H1 (cell line): ENCODE data around the gene TUBB4B. TPM values are rescaled to one million over a fixed set of nuclear protein-coding genes. Genes with fewer than 3 reads are reported as not detected.

Experiments used
- CTCF ChIA-PET: fragments of 300-600 bp; sonication (Branson Sonifier 250); formaldehyde crosslinking; loops from one replicate; lab custom pipeline; 2021; ENCODE audit not compliant: partially characterized antibody; lab: Charles Lee
- POLR2A ChIA-PET: fragments of 300-600 bp; sonication (Branson Sonifier 250); formaldehyde crosslinking; loops from one replicate; lab custom pipeline; 2021; ENCODE audit warnings: inconsistent platforms; ENCODE audit not compliant: partially characterized antibody; lab: Charles Lee
- DNase-seq, 2 experiments: peaks; one replicate each; pipeline versions ENCODE4 v3.0.0 to v3.0.0-alpha.2; 2010 to 2022; ENCODE audit warnings: low spot score in 2 of 2, low read depth in 1 of 2, mixed read lengths in 1 of 2
- FAIRE-seq: peaks from 2 replicates; lab custom pipeline; 2011; peaks lifted over from hg19 to GRCh38; lab: Jason Lieb, UNC
- H2AFZ ChIP-seq: 2 replicates; pipeline ENCODE4 v1.8.1; 2012; ENCODE audit warnings: low read length, inconsistent platforms
- H2AK5ac ChIP-seq: 2 replicates; pipeline ENCODE4 v1.6.1; 2013; ENCODE audit warnings: low read depth, low read length
- H2BK120ac ChIP-seq: replicated peaks from 2 replicates; pipeline ENCODE3; 2013; ENCODE audit warnings: low read depth, low read length, inconsistent platforms
- H2BK12ac ChIP-seq: 2 replicates; pipeline ENCODE4 v1.6.1; 2013; ENCODE audit warnings: low read depth, low read length
- H2BK15ac ChIP-seq: 2 replicates; pipeline ENCODE4 v1.6.1; 2013; ENCODE audit warnings: low read length
- H2BK20ac ChIP-seq: 2 replicates; pipeline ENCODE4 v1.6.1; 2013; ENCODE audit warnings: low read length
- H2BK5ac ChIP-seq: 2 replicates; pipeline ENCODE4 v1.6.1; 2013; ENCODE audit warnings: low read depth, low read length
- H3K14ac ChIP-seq: 2 replicates; pipeline ENCODE4 v1.6.1; 2013; ENCODE audit warnings: inconsistent platforms; ENCODE audit not compliant: insufficient read length
- H3K18ac ChIP-seq: 2 replicates; pipeline ENCODE4 v1.6.1; 2013; ENCODE audit warnings: low read length; ENCODE audit errors: extremely low read depth
- H3K23ac ChIP-seq: 2 replicates; pipeline ENCODE4 v1.6.1; 2013; ENCODE audit warnings: inconsistent platforms; ENCODE audit not compliant: insufficient read length
- H3K23me2 ChIP-seq: 2 replicates; pipeline ENCODE4 v1.6.1; 2013; ENCODE audit warnings: low read depth, low read length
- H3K27ac ChIP-seq: 2 replicates; pipeline ENCODE4 v1.6.1; 2011; ENCODE audit warnings: low read depth, low read length, inconsistent platforms
- H3K27me3 ChIP-seq, 4 experiments: replicated peaks in 1 of 4; 1 replicate in 1 of 4; 2 replicates in 3 of 4; pipeline versions ENCODE4 v1.6.1 to v1.8.1; 2011 to 2013; ENCODE audit warnings: low read length in 3 of 4, mild to moderate bottlenecking in 3 of 4, inconsistent platforms in 2 of 4, mixed read lengths in 2 of 4, moderate library complexity in 1 of 4; ENCODE audit not compliant: control insufficient read depth in 3 of 4, insufficient read depth in 3 of 4; ENCODE audit errors: extremely low read depth in 1 of 4
- H3K36me3 ChIP-seq, 4 experiments: 2 replicates each; pipeline versions ENCODE4 v1.6.1 to v1.8.1; 2011 to 2013; ENCODE audit warnings: mild to moderate bottlenecking in 4 of 4, low read length in 3 of 4, moderate library complexity in 2 of 4, control low read depth in 1 of 4, inconsistent platforms in 1 of 4; ENCODE audit not compliant: insufficient read depth in 4 of 4, control insufficient read depth in 2 of 4
- H3K4ac ChIP-seq: replicated peaks from 2 replicates; pipeline ENCODE3; 2013; ENCODE audit warnings: low read length, low read depth, mixed read lengths, inconsistent platforms; ENCODE audit not compliant: insufficient read length
- H3K4me1 ChIP-seq, 4 experiments: replicated peaks in 1 of 4; 1 replicate in 1 of 4; 2 replicates in 3 of 4; pipeline versions ENCODE4 v1.6.1 to v1.8.1; 2011 to 2013; ENCODE audit warnings: low read length in 3 of 4, inconsistent platforms in 2 of 4, mixed read lengths in 1 of 4; ENCODE audit not compliant: insufficient read depth in 4 of 4, control insufficient read depth in 3 of 4
- H3K4me2 ChIP-seq, 2 experiments: 2 replicates each; pipeline versions ENCODE4 v1.6.1 to v1.8.1; 2011 to 2013; ENCODE audit warnings: low read depth in 2 of 2, low read length in 2 of 2, control low read depth in 1 of 2, inconsistent platforms in 1 of 2, mild to moderate bottlenecking in 1 of 2; ENCODE audit not compliant: insufficient read depth in 1 of 2
- H3K4me3 ChIP-seq, 4 experiments: fragments of 200-600, 300-600 bp in 1 of 4; sonication (generic), shearing (Covaris generic), sonication (Bioruptor Twin) in 1 of 4; 2 replicates each; pipeline versions ENCODE4 v1.5.1 to v1.8.1; 2011 to 2016; ENCODE audit warnings: low read length in 4 of 4, low read depth in 3 of 4, control low read depth in 2 of 4, inconsistent platforms in 2 of 4, mild to moderate bottlenecking in 2 of 4, mixed read lengths in 1 of 4, moderate library complexity in 1 of 4; ENCODE audit not compliant: insufficient read depth in 2 of 4; ENCODE audit errors: extremely low read depth in 1 of 4
- H3K56ac ChIP-seq: replicated peaks from 2 replicates; pipeline ENCODE3; 2013; ENCODE audit warnings: low read depth, mild to moderate bottlenecking, mixed read lengths, low read length, inconsistent platforms; ENCODE audit not compliant: insufficient read length
- H3K79me1 ChIP-seq: 2 replicates; pipeline ENCODE4 v1.6.1; 2013; ENCODE audit warnings: low read depth, low read length, control low read depth
- H3K79me2 ChIP-seq, 2 experiments: 2 replicates each; pipeline versions ENCODE4 v1.6.1 to v1.8.1; 2012 to 2013; ENCODE audit warnings: low read length in 2 of 2, mild to moderate bottlenecking in 2 of 2, inconsistent platforms in 1 of 2; ENCODE audit not compliant: insufficient read depth in 2 of 2, control insufficient read depth in 1 of 2
- H3K9ac ChIP-seq, 4 experiments: replicated peaks in 1 of 4; 1 replicate in 1 of 4; 2 replicates in 3 of 4; pipeline versions ENCODE4 v1.6.1 to v1.8.1; 2011 to 2013; ENCODE audit warnings: low read depth in 3 of 4, low read length in 3 of 4, control low read depth in 2 of 4, mild to moderate bottlenecking in 2 of 4, moderate library complexity in 2 of 4, inconsistent platforms in 1 of 4; ENCODE audit errors: extremely low read depth in 1 of 4
- H3K9me3 ChIP-seq, 2 experiments: 2 replicates each; pipeline versions ENCODE4 v1.6.1 to v1.8.1; 2012 to 2013; ENCODE audit warnings: mild to moderate bottlenecking in 2 of 2, moderate library complexity in 2 of 2, control low read depth in 1 of 2, inconsistent platforms in 1 of 2, low read depth in 1 of 2, low read length in 1 of 2, mixed read lengths in 1 of 2; ENCODE audit not compliant: insufficient read depth in 2 of 2
- H4K20me1 ChIP-seq, 2 experiments: replicated peaks in 1 of 2; 2 replicates each; pipeline versions ENCODE3 to v1.8.1; 2011 to 2013; ENCODE audit warnings: inconsistent platforms in 2 of 2, low read length in 2 of 2, mild to moderate bottlenecking in 1 of 2; ENCODE audit not compliant: insufficient read depth in 2 of 2, control insufficient read depth in 1 of 2
- H4K5ac ChIP-seq: 2 replicates; pipeline ENCODE4 v1.6.1; 2013; ENCODE audit warnings: low read length, low read depth, mixed read lengths, inconsistent platforms; ENCODE audit not compliant: insufficient read length
- H4K8ac ChIP-seq: 2 replicates; pipeline ENCODE4 v1.8.0; 2013; ENCODE audit warnings: mild to moderate bottlenecking, moderate library complexity, low read length, inconsistent platforms; ENCODE audit not compliant: insufficient read depth; ENCODE audit errors: extremely low read depth
- H4K91ac ChIP-seq: replicated peaks from 2 replicates; pipeline ENCODE3; 2013; ENCODE audit warnings: low read length, mixed read lengths, inconsistent platforms; ENCODE audit not compliant: insufficient read length
- ASH2L ChIP-seq: fragments of 200-600, 300-600 bp; sonication (generic); IDR thresholded peaks from one replicate; pipeline ENCODE4 v1.7.1; 2017; ENCODE audit warnings: low read length
- EGR1 ChIP-seq: IDR thresholded peaks from 2 replicates; pipeline ENCODE4 v1.6.1; 2011; ENCODE audit warnings: low read depth, low read length, borderline replicate concordance
- HDAC2 ChIP-seq, 2 experiments: fragments of 300-600 bp in 1 of 2; sonication (generic) in 1 of 2; IDR thresholded peaks; 2 replicates each; pipeline ENCODE4 v1.6.1; 2011 to 2012; ENCODE audit warnings: low read depth in 2 of 2, low read length in 2 of 2, mild to moderate bottlenecking in 2 of 2, moderate library complexity in 2 of 2, borderline replicate concordance in 1 of 2, inconsistent platforms in 1 of 2
- NANOG ChIP-seq: IDR thresholded peaks from 2 replicates; pipeline ENCODE4 v1.6.1; 2011; ENCODE audit warnings: low read length, low read depth, mild to moderate bottlenecking, inconsistent platforms; ENCODE audit not compliant: insufficient read depth, poor library complexity, severe bottlenecking
- NRF1 ChIP-seq: IDR thresholded peaks from 2 replicates; pipeline ENCODE4 v1.6.1; 2011; ENCODE audit warnings: mild to moderate bottlenecking, low read depth, low read length, improper control_type of control experiment
- POLR2AphosphoS5 ChIP-seq: IDR thresholded peaks from 2 replicates; pipeline ENCODE4 v1.6.1; 2011; ENCODE audit warnings: low read depth, low read length
- WGBS, 2 experiments: shearing (Covaris generic) in 1 of 2; methylation state at CpG; one replicate each; pipeline versions ENCODE4 v1.1.6 to v1.1.7; 2013 to 2015; ENCODE audit warnings: low lambda C conversion rate in 2 of 2, mixed read lengths in 2 of 2, inconsistent platforms in 1 of 2, low coverage in 1 of 2, missing lambda C conversion rate in 1 of 2; ENCODE audit not compliant: insufficient replicate concordance in 2 of 2, insufficient coverage in 1 of 2, insufficient read length in 1 of 2; ENCODE audit errors: extremely low coverage in 1 of 2, missing lambda C conversion rate in 1 of 2; 5-methylcytosine and 5-hydroxymethylcytosine counted together
- polyA plus RNA-seq, 7 experiments: library from polyadenylated mRNA; depleted of rRNA in 3 of 7; stranded (reverse) in 5 of 7; unstranded in 2 of 7; fragments of >200 nt in 5 of 7; fragments of 200-250 nt in 2 of 7; gene quantifications; 1 replicate in 5 of 7; 2 replicates in 1 of 7; 4 replicates in 1 of 7; pipeline versions ENCODE4 v1.2.1 to v1.2.3, GENCODE V29; 2011 to 2013; ENCODE audit warnings: missing spikeins in 2 of 7, mixed read lengths in 2 of 7
- total RNA-seq: library from RNA; stranded (reverse); fragmentation: NEBNext Ultra II Directional; extraction: Animal tissue kit (Norgen Biotek cat#: 25700); gene quantifications from 2 replicates; pipeline ENCODE4 v1.2.1, GENCODE V29; 2021

TUBB4B gene
- total and polyA plus RNA-seq, 2 of the 8 experiments (the other 6 are each of a cell fraction or from before 2014, with no cell fraction given) = 280 to 307 TPM

- Histone ChIP-seq H2BK12ac (no peak overlapping the region), H3K79me1 (no peaks in the 10 kb centered on the region), H3K23ac (no peak overlapping the region), H3K27ac (no peak overlapping the region), H3K4me1 (peaks cover 0 to 11% (median 6%) of the 10 kb centered on the region in 4 experiments; a peak in 6 of 7 replicates), H3K4me2 (no peak overlapping the region), H3K56ac (no peak overlapping the region), H3K79me2 (no peaks in the 10 kb centered on the region), H2BK15ac (no peak overlapping the region), H3K9ac (no peak overlapping the region), H2BK120ac (no peak overlapping the region), H4K8ac (no peak overlapping the region), H4K20me1 (peaks cover 4 to 9% of the 10 kb centered on the region in 2 experiments), H3K14ac (no peak overlapping the region), H2BK20ac (no peak overlapping the region), H3K18ac (no peak overlapping the region), H3K23me2 (peaks cover 2% of the 10 kb centered on the region; the same call in 1 of the 2 replicates), H3K36me3 (peaks cover 0 to 21% (median 14%) of the 10 kb centered on the region in 4 experiments; a peak in 6 of 8 replicates), H3K27me3 (no peaks in the 10 kb centered on the region), H3K4me3 (no peak overlapping the region), H3K4ac (no peak overlapping the region), H4K91ac (no peak overlapping the region), H3K9me3 (no peaks in the 10 kb centered on the region), H4K5ac (no peak overlapping the region), H2AK5ac (no peak overlapping the region), H2AFZ (no peak overlapping the region), H2BK5ac (no peak overlapping the region)
- no peak for FAIRE-seq
- no peak for DNase-seq
- WGBS, 2 experiments = 86% methylated on average over 1 of the region's 3 CpGs; no CpG with 5 or more reads in 1 of the 2 experiments
- ChIA-PET CTCF (interaction anchor here (1.0 kb wide), 1 partner anchor 17 kb away, joined by 3 read pairs; the partner anchor contains the start of gene NELFB), POLR2A (interaction anchor here (0.7 to 47.8 kb wide), 4 partner anchors 10 to 37 kb away, joined by 3 to 1462 read pairs (median 4); partner anchors contain the start of genes CYSRT1, NDOR1, NELFB and RNF208)
- TF ChIP-seq ASH2L = no peak
- no peak for TF ChIP-seq POLR2AphosphoS5
- TF ChIP-seq EGR1 = no peak
- no peak for TF ChIP-seq NRF1
- TF ChIP-seq HDAC2 (IDR thresholded peaks at IDR 0.05; ENCODE audit: borderline replicate concordance in 1 of 2, low read depth in 2 of 2, low read length in 2 of 2) = no peak
- no peak for TF ChIP-seq NANOG
These were observed 30.6 kb downstream of the TUBB4B start for GRCh38 chr9:137271696-137272076.
